GM19099 (cell line): ENCODE measurements around the gene RNU5D-1.

Experiments
- POLR2A ChIP-seq: IDR thresholded peaks from 3 replicates; pipeline ENCODE4 v1.6.1; 2011; ENCODE audit warnings: low read depth; ENCODE audit not compliant: insufficient read length; ENCODE audit errors: extremely low read depth

The RNU5D-1 gene

GRCh38 chr1:44689447-44689765, 41.6 kb downstream of the RNU5D-1 start:
- no peak for TF ChIP-seq POLR2A

GRCh38 chr1:44688760-44689446, 42.1 kb downstream of the RNU5D-1 start:
- TF ChIP-seq POLR2A: no peak

GRCh38 chr1:44685881-44686280, 45.1 kb downstream of the RNU5D-1 start:
- TF ChIP-seq POLR2A: no peak

- TF ChIP-seq POLR2A: no peak
Observed at GRCh38 chr1:44685218-44685617, 45.8 kb downstream of the RNU5D-1 start.

- TF ChIP-seq POLR2A: no peak
Observed at GRCh38 chr1:44684525-44684924, 46.4 kb downstream of the RNU5D-1 start.

- TF ChIP-seq POLR2A: no peak
Observed at GRCh38 chr1:44682883-44683265, 48.1 kb downstream of the RNU5D-1 start.

GRCh38 chr1:44681905-44682882, 48.8 kb downstream of the RNU5D-1 start:
- TF ChIP-seq POLR2A: no peak
